HG03108 (cell line): ENCODE measurements around the gene SWT1.
"Not testable (repeated sequence)": the region's sequence is repeated elsewhere in the genome, so short reads cannot be mapped to it uniquely, and the experiment has no call there.

ENCODE experiments used
- ATAC-seq: cut with Tn5 transposase; IDR thresholded peaks from one replicate; pipeline ENCODE4 v1.9.1; 2021; ENCODE audit warnings: moderate library complexity; ENCODE audit not compliant: unreplicated experiment

Gene SWT1

GRCh38 chr1:185162491-185162890, 5.5 kb downstream of the SWT1 start:
- ATAC-seq = no peak

GRCh38 chr1:185166106-185166505, 9.1 kb downstream of the SWT1 start:
- no peak for ATAC-seq

- ATAC-seq = peak; percentile 88
These were observed 13.4 kb downstream of the SWT1 start for GRCh38 chr1:185170291-185170848.

DNA sequence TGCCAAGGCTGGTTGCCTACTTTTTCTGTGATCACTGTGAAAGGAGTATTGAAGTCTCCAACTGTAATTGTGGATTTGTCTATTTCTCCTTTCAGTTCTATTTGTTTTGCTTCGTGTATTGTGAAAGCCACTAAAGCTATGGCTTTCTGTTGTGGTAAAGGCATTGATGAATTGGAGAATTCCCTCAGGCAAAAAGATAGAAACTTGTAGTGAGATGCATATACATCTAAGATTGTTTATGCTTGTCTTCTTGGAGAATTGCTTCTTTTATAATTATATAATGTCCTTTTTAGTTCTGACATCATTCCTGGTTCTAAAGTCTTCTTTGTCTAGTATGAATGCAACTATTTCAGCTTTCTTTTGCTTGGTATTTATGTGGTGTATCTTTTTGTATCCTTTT, 36.8 kb downstream of the SWT1 start:
- ATAC-seq = no peak

DNA sequence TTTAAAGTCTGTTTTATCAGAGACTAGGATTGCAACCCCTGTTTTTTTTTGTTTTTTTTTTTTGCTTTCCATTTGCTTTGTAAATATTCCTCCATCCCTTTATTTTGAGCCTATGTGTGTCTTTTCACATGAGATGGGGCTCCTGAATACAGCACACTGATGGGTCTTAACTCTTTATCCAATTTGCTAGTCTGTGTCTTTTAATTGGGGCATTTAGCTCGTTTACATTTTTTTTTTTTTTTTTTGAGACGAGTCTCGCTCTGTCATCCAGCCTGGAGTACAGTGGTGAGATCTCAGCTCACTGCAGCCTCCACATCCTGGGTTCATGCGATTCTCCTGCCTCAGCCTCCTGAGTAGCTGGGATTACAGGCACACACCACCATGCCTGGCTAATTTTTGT, 41.7 kb downstream of the SWT1 start:
- not testable (repeated sequence) for ATAC-seq

DNA sequence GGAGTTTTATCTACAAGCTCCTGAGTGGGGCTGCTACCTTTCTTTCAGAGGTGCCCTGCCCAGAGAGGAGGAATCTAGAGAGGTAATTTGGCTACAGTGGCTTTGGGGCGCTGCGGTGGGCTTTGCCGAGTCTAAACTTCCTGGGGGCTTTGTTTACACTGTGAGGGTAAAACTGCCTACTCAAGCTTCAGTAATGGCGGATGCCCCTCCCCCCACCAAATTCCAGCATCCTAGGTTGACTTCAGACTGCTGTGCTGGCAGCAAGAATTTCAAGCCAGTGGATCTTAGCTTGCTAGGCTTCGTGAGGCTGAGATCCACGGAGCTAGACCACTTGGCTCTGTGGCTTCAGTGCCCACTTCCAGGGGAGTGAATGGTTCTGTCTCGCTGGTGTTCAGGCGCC, 43.9 kb downstream of the SWT1 start:
- no peak for ATAC-seq

DNA sequence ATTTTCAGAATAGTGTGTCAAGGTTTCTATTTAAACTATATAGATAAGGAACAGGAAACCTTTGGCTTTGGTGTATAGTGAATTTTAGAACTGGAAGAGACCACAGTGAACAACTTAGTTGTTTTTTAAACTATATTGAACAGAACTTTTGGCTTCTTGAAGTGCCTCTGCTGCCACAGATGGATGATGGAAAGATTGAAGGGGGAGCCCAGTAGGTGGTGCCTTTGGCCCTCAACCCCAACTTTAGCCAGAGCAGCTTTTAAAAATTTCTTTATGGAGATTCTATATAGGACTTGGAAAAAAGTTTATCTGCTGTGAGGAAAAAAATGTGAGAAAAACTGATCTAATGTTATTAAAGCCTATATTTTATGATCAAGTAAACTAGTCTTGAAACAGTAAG, 50.2 kb downstream of the SWT1 start:
- no peak for ATAC-seq

DNA sequence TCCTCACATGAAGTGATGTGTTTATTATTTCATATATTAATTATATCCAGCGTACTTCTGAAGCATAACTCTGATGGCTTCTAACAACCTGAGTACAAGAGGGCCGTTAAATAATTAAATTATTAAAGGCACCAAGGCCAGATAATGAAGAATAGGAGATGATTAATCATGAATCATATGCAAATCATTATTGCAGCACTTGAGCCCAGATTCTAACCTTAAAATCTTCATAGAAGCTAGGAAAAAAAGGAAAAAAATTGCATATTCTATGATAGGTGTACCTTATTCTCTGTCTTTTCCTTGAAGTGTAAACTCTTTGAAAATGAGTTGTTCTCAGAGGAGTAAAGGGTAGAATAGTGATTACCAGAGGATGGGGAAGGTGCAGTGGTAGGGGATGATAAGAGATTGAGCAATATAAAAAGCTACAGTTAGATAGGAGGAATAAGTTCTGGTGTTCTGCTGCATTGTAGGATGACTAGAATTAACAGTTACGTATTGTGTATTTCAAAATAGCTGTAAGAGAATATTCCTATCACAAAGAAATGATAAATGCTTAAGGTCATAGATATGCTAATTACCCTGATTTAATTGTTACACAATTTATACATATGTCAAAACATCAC, 51.1 kb downstream of the SWT1 start:
- no peak for ATAC-seq

DNA sequence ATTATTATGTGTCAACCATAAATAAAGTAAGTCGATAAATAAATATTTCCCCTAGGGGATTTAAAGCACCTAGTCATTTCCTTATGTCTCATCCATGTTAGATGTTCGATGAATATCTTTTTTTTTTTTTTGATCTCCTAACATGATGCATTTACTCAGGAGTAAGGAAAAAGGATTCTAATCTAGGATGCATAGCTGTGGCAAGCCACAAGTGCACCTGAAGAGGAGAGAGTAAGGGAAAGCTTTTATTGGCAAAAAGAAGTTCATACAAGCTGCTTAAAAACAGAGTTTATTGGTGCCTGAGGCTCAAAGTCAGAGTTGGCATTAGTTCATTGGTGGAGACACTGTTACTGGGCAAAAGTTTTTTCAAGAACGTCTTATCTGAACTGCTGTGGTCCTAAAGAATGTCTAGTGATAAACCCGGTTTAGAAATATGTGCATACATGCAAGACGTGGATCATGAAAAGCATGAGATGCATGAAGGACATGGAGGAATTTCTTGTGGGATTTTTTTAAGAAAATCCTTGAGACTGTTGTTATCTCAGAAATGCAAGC, 51.7 kb downstream of the SWT1 start:
- no peak for ATAC-seq

GRCh38 chr1:185209357-185209756, 52.4 kb downstream of the SWT1 start:
- ATAC-seq = not testable (repeated sequence)

DNA sequence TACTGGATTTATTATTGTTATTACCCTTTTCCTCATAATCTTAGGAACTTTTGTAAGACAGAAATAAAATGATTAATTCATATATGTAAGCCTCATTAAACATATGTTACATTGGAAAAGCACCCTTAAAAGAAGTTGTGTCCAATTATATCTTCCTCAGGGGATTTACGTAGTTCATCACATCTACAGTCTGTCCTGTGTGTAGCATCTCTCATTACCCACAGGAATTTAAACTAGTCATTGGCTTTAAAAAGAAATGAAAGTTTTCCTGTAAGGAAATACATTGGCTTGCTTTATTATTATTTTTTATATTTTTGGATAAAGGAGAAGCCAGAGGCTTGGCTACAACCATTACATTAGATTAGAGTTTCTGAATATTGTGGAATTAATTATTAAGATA, 56.1 kb downstream of the SWT1 start:
- ATAC-seq = no peak

DNA sequence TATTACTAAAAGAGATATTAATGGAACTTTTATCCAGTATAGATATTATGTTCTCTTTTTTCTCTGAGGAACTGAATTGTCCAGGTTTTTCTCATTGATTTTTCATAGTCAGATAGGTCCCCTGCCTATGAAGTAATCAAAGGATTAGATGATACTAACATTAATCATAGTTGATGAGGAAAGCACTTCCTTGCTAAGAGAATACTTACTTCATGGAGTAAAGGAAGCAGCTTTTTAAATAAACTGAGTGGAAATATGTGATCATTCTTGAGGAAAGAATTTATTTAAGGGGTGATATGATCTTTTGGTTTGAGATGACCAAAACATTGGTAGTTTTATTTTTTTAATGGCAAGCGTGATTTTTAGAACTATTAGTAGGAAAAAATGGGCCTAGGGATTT, 58.9 kb downstream of the SWT1 start:
- no peak for ATAC-seq

DNA sequence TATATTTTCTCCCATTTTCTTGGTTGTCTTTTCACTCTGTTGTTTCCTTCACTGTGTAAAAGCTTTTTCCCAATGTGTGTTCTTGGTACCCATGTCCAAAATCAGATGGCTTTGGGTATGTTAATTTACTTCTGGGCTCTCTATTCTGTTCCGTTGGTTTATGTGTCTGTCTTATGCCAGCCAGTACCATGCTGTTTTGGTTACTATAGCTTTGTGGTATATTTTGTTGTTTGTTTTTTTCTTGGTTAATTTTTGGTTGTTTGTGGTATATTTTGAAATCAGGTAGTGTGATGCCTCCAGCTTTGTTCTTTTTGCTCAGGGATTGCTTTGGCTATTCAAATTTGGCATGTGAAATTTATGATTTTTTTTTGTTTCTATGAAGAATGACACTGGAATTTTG, 67.2 kb downstream of the SWT1 start:
- ATAC-seq = no peak

DNA sequence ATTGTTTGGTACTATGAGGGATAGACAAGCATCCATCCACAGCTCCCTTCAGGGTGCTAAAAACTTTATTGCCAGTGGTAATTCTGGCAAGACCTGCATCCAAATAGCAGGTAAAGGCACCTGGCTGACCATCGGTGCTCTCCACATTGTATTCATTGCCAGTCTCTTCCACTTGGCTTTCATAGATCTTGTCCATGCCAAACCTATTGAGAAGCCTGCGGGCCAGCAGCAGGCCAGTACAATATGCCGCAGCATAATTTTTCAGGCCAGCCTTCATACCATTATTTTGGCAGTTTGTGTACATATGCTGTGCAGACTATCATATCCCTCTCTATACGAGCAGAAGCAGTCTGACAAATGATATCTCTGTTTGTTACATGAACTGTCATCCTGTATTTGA, 70.2 kb downstream of the SWT1 start:
- ATAC-seq = no peak

- ATAC-seq = no peak
These were observed 72.0 kb downstream of the SWT1 start for GRCh38 chr1:185228979-185229378.

- no peak for ATAC-seq
These were observed 73.0 kb downstream of the SWT1 start for GRCh38 chr1:185229981-185230380.

- ATAC-seq = no peak
These were observed 75.9 kb downstream of the SWT1 start for GRCh38 chr1:185232874-185233273.

- not testable (repeated sequence) for ATAC-seq
These were observed 77.2 kb downstream of the SWT1 start for GRCh38 chr1:185234183-185234582.

- ATAC-seq = not testable (repeated sequence)
These were observed 80.2 kb downstream of the SWT1 start for GRCh38 chr1:185237176-185237575.

DNA sequence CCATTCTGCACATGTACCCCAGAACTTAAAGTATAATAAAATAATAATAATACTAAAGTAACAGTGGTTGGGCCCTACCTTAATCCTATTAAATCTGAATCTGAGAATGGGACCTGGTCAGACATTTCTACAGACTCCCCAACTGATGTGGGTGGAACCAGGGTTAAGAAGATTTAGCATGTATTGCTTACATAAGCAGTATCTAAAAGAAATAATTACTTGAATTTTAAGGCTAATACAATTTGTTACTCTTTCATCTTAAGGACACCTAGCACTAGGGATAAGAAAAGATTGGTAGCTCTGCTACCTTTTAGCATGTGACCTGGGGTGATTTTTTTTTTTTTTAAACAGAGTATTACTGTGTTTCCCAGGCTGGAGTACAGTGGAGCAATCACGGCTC, 80.7 kb downstream of the SWT1 start:
- ATAC-seq = no peak

DNA sequence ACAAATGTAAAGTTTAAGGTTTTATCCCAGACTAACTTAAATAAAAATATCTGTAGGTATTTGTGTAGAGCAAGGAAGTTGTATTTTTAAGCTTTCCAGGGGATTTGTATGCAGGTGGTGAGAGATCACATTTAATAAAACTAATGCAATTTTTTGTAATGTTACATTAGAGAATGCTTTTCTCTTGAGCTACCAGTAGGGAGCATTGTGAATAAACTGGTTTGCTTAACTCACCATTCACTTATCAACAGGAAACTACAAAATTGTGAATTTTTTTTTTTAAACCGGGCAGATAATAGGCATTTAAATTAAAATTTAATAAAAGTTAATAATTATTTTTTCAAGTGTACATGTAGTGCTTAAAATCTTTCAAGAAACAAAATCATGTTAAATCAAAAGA, 81.5 kb downstream of the SWT1 start:
- ATAC-seq = no peak

GRCh38 chr1:185239861-185240260, 82.9 kb downstream of the SWT1 start:
- no peak for ATAC-seq

- no peak for ATAC-seq
These were observed 84.2 kb downstream of the SWT1 start for GRCh38 chr1:185241127-185241526.
